ENCODE results near the gene AQP2. TPM values are rescaled to one million over a fixed set of nuclear protein-coding genes. Genes with fewer than 3 reads are reported as not detected.

AQP2 gene
- total RNA-seq, 1 donor from 2014 or later: not detected

DNA sequence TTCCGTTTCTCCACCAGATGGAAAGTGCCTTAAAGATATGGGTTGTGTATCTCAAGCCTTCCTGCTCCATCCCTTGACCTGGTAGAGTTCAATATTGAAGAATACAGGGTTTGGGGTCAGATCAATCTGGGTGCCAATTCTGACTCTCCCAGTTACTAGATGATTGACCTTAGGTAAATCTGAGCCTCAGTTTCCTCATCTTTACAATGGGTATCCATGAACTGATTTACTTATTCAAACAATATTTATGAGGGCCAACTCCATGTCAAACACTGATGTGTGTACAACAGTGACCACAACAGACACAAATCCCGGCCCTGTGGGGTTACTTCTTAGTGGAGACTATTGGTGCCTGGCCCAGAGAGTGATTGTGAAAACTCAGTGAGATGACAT, 39.3 kb upstream of the AQP2 start:
- H3K9me3 Mint-ChIP-seq: no peaks in the 10 kb centered on the region
- Histone ChIP-seq H3K4me3 (no peak overlapping the region), H4K20me1 (ENCODE audit: low read depth) (no peaks in the 10 kb centered on the region), H3K4me2 (no peak overlapping the region), H3K79me2 (ENCODE audit: low read depth) (no peaks in the 10 kb centered on the region), H3K9ac (no peak overlapping the region), H3K27ac (no peak overlapping the region), H3K27me3 (no peaks in the 10 kb centered on the region), H2AFZ (replicated peaks) (no peak overlapping the region), H3K36me3 (no peaks in the 10 kb centered on the region), H3K4me1 (peaks cover 16% of the 10 kb centered on the region), H3K9me3 (ENCODE audit: low read depth) (no peaks in the 10 kb centered on the region), H3F3A (ENCODE audit: low read depth) (peaks cover 8% of the 10 kb centered on the region)
- TF ChIP-seq, protein P1, sequence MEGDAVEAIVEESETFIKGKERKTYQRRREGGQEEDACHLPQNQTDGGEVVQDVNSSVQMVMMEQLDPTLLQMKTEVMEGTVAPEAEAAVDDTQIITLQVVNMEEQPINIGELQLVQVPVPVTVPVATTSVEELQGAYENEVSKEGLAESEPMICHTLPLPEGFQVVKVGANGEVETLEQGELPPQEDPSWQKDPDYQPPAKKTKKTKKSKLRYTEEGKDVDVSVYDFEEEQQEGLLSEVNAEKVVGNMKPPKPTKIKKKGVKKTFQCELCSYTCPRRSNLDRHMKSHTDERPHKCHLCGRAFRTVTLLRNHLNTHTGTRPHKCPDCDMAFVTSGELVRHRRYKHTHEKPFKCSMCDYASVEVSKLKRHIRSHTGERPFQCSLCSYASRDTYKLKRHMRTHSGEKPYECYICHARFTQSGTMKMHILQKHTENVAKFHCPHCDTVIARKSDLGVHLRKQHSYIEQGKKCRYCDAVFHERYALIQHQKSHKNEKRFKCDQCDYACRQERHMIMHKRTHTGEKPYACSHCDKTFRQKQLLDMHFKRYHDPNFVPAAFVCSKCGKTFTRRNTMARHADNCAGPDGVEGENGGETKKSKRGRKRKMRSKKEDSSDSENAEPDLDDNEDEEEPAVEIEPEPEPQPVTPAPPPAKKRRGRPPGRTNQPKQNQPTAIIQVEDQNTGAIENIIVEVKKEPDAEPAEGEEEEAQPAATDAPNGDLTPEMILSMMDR (IDR thresholded peaks at IDR 0.05): no peak
- TF ChIP-seq EZH2 (IDR thresholded peaks at IDR 0.05) (no peak), EZH2phosphoT487 (IDR thresholded peaks at IDR 0.05) (no peak)
- no peak for DNase-seq (ENCODE audit: low spot score)
- H3K27me3 Mint-ChIP-seq (ENCODE audit: insufficient read depth, low read depth): peaks cover 13% of the 10 kb centered on the region
- H3K36me3 Mint-ChIP-seq: no peaks in the 10 kb centered on the region
- peaks cover 47% of the 10 kb centered on the region for H3K4me1 Mint-ChIP-seq
- peak overlapping the region; percentile 57 for H3K4me3 Mint-ChIP-seq
- H3K27ac Mint-ChIP-seq: no peak overlapping the region

DNA sequence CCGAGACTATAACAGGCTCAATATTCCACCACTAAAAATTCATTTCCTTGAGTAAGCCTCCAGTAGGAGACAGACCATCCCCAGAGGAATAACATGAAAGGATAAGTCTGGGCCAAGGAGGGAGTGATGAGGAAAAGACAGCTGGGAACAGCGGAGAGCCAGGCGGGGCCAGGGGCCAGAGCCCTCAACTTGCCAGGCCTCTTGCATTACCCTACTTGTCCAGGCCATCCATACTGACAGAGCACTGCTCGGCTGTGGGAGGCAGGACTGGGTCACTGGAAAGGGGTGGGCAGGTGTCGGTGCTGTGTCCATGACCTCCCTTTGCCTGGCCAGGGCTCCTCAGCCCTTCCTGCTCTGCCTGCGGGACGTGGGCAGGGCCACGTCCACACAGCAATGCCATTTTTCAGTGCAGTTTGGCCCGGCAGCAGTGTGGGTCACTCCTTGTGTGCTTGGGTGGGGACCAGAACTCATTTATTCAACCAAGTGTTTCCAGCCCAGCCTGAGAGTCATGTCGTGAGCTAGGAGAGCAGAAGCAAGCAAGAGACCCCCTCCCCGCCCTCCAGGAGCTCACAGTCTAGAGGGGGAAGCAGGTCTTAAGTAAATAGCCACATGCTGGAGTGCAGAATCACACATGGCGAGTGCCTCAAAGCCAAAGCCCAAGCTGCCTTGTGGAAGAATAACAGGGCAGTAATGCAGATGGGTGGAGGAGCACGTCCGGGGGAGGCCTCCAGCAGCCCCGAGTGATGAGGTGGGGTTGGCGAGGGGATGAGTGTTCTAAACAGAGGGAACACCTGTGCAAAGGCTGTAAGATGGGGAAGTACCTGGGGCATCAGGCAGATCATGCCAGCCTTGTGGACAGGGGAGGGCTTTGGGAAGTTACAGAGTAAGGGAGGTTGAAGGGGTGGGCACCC, 37.9 kb upstream of the AQP2 start:
- Histone ChIP-seq H3K9ac (no peak overlapping the region), H3K4me3 (no peak overlapping the region), H4K20me1 (ENCODE audit: low read depth) (no peaks in the 10 kb centered on the region), H3K4me2 (no peak overlapping the region), H3K27ac (no peak overlapping the region), H3K79me2 (ENCODE audit: low read depth) (no peaks in the 10 kb centered on the region), H3K4me1 (peaks cover 16% of the 10 kb centered on the region), H3K27me3 (no peaks in the 10 kb centered on the region), H2AFZ (replicated peaks) (no peak overlapping the region), H3K36me3 (no peaks in the 10 kb centered on the region), H3F3A (ENCODE audit: low read depth) (peaks cover 8% of the 10 kb centered on the region), H3K9me3 (ENCODE audit: low read depth) (no peaks in the 10 kb centered on the region)
- H3K27ac Mint-ChIP-seq: peak overlapping the region; percentile 16
- no peaks in the 10 kb centered on the region for H3K36me3 Mint-ChIP-seq
- no peak for DNase-seq (ENCODE audit: low spot score)
- peaks cover 51% of the 10 kb centered on the region for H3K4me1 Mint-ChIP-seq
- no peaks in the 10 kb centered on the region for H3K9me3 Mint-ChIP-seq
- no peak overlapping the region for H3K4me3 Mint-ChIP-seq
- TF ChIP-seq EZH2phosphoT487 (IDR thresholded peaks at IDR 0.05) (no peak), EZH2 (IDR thresholded peaks at IDR 0.05) (no peak)
- TF ChIP-seq, protein P1 (IDR thresholded peaks at IDR 0.05): no peak
- peaks cover 11% of the 10 kb centered on the region for H3K27me3 Mint-ChIP-seq (ENCODE audit: insufficient read depth, low read depth)

DNA sequence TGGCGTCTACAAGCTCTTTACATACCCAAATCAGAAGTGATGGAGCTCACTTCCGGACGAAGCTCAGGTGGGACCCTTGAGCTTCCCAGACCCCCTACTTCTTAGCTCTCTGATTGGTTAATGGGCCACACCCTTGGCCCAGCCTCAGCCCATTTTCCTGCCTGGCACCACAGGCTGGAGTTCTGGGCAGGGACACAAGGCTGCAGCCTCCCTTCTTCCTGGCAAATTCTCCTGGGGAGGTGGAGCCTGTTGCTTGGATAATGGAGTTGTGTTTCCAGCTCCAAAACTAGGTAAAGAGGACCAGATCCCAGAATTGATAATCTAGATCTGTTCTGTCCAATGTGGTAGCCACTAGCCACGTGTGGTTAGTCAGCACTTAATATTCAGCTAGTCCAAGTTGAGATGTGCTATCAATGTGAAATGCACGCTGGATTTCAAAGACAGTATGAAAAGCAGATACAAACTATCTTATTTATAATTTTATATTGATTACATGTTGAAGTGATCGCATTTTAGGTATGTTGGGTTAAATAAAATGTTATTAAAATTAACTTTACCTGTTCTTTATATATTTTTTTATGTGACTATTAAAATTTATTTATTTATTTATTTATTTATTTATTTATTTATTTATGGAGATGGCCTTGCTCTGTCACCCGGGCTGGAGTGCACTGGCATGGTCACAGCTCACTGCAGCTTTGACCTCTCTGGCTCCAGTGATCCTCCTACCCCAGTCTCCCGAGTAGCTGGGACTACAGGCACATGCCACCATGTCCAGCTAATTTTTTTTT, 34.2 kb upstream of the AQP2 start:
- H3K27me3 Mint-ChIP-seq (ENCODE audit: insufficient read depth, low read depth): peaks cover 4% of the 10 kb centered on the region
- H3K4me3 Mint-ChIP-seq: no peak overlapping the region
- no peaks in the 10 kb centered on the region for H3K27me3 ChIP-seq

More for the DNA sequence above, 34.2 kb upstream of the AQP2 start:
- Histone ChIP-seq H3K9ac (no peak overlapping the region), H3K9me3 (ENCODE audit: low read depth) (no peaks in the 10 kb centered on the region), H3K36me3 (no peaks in the 10 kb centered on the region), H2AFZ (replicated peaks) (no peak overlapping the region), H3F3A (ENCODE audit: low read depth) (peaks cover 8% of the 10 kb centered on the region), H3K4me3 (no peak overlapping the region), H3K4me2 (no peak overlapping the region), H3K79me2 (ENCODE audit: low read depth) (no peaks in the 10 kb centered on the region), H3K4me1 (peaks cover 7% of the 10 kb centered on the region), H4K20me1 (ENCODE audit: low read depth) (no peaks in the 10 kb centered on the region), H3K27ac (no peak overlapping the region)
- no peak for DNase-seq (ENCODE audit: low spot score)
- Mint-ChIP-seq H3K36me3 (no peaks in the 10 kb centered on the region), H3K4me1 (peaks cover 27% of the 10 kb centered on the region), H3K27ac (no peak overlapping the region), H3K9me3 (no peaks in the 10 kb centered on the region)
- TF ChIP-seq, protein P1 (IDR thresholded peaks at IDR 0.05): no peak
